Activated CD4-positive, CD25-positive, alpha-beta regulatory T cell treated with anti-CD3 and anti-CD28 coated beads, Interleukin-2, amount 50 U/mL, for 72 hours (primary cell): ENCODE data around the gene TNIK.

Experiments used
- DNase-seq: peaks from one replicate; pipeline ENCODE4 v3.0.0; 2021

Gene TNIK

GRCh38 chr3:171335559-171335958 is 124.6 kb downstream of the TNIK start:
- no peak for DNase-seq

GRCh38 chr3:171334465-171334811 is 125.8 kb downstream of the TNIK start:
- no peak for DNase-seq

- DNase-seq = no peak
Measured at GRCh38 chr3:171333784-171334464, 126.3 kb downstream of the TNIK start.

GRCh38 chr3:171330938-171331337 is 129.3 kb downstream of the TNIK start:
- no peak for DNase-seq

GRCh38 chr3:171329746-171330145 is 130.5 kb downstream of the TNIK start:
- no peak for DNase-seq

- DNase-seq = peak; percentile 32
Measured at GRCh38 chr3:171328419-171329082, 131.7 kb downstream of the TNIK start.

GRCh38 chr3:171327441-171328174 is 132.6 kb downstream of the TNIK start:
- DNase-seq = no peak

GRCh38 chr3:171326717-171327440 is 133.3 kb downstream of the TNIK start:
- DNase-seq = no peak

- DNase-seq = no peak
Measured at GRCh38 chr3:171323938-171324536, 136.2 kb downstream of the TNIK start.

- no peak for DNase-seq
Measured at GRCh38 chr3:171321559-171322360, 138.4 kb downstream of the TNIK start.

GRCh38 chr3:171320750-171321558 is 139.3 kb downstream of the TNIK start:
- no peak for DNase-seq

- DNase-seq = no peak
Measured at GRCh38 chr3:171317171-171317570, 143.0 kb downstream of the TNIK start.

- no peak for DNase-seq
Measured at GRCh38 chr3:171315919-171316318, 144.3 kb downstream of the TNIK start.

GRCh38 chr3:171315101-171315500 is 145.1 kb downstream of the TNIK start:
- no peak for DNase-seq

GRCh38 chr3:171314341-171314740 is 145.9 kb downstream of the TNIK start:
- no peak for DNase-seq

GRCh38 chr3:171313702-171314101 is 146.5 kb downstream of the TNIK start:
- DNase-seq = no peak

- DNase-seq = no peak
Measured at GRCh38 chr3:171312741-171313140, 147.5 kb downstream of the TNIK start.

GRCh38 chr3:171311784-171312183 is 148.4 kb downstream of the TNIK start:
- DNase-seq = no peak

GRCh38 chr3:171309906-171310359 is 150.3 kb downstream of the TNIK start:
- DNase-seq = no peak

GRCh38 chr3:171307988-171308387 is 152.2 kb downstream of the TNIK start:
- no peak for DNase-seq

GRCh38 chr3:171307046-171307585 is 153.1 kb downstream of the TNIK start:
- DNase-seq = no peak
